ENCODE data around the gene CPB1.

The CPB1 gene

DNA sequence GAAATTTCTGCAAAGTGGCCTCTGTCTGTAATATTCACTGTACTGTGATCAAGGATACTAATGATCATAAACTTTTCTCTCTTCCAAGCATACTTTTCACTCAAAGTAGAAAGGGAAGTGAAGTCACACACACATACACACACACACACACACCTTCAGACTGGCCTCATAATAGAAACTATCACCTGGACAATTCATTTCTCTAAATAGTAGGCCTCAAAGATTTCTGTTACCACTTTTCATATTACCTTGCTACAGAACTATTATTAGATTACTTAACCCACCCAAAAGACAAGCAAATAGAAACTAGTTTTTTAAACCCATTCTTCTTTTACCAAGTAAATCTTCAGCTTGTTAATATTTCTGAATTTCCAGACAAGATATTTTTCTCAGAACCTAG is 12.2 kb downstream of the CPB1 start:
- no peaks in the 10 kb centered on the region for H3K36me3 ChIP-seq (ENCODE audit: insufficient read depth, low read length)
- no peak overlapping the region for H3K27ac ChIP-seq (ENCODE audit: low read depth, low read length)
- no peaks in the 10 kb centered on the region for H3K9me3 ChIP-seq (ENCODE audit: low read length)
- no peaks in the 10 kb centered on the region for H3K4me1 ChIP-seq (ENCODE audit: insufficient read depth, low read length)
- no peak overlapping the region for H3K4me3 ChIP-seq (ENCODE audit: low read depth in 1 of 2, low read length in 2 of 2)
- no peaks in the 10 kb centered on the region for H3K27me3 ChIP-seq (ENCODE audit: control insufficient read depth in 1 of 2, insufficient read depth in 2 of 2, low read length in 2 of 2)
- no peak overlapping the region for H3K9ac ChIP-seq (ENCODE audit: low read length)

DNA sequence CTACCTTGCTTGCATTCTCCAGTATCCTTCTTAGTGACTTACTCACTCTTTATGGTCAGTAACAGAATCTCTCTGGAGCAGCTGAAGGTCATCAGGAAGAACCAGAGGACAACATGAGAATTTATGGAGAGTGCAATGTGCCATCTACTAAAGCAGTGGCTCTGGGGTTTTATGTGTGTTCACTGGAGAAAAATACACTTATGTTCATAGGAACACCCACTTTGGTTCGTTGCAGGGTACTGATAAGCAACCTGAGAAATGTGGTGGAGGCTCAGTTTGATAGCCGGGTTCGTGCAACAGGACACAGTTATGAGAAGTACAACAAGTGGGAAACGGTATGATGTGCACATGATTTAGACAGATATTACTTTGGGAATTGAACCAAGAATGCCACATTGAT is 12.8 kb downstream of the CPB1 start:
- H3K9ac ChIP-seq (ENCODE audit: low read length): no peak overlapping the region
- H3K4me1 ChIP-seq (ENCODE audit: insufficient read depth, low read length): no peaks in the 10 kb centered on the region
- H3K4me3 ChIP-seq (ENCODE audit: low read depth in 1 of 2, low read length in 2 of 2): no peak overlapping the region
- no peak overlapping the region for H3K27ac ChIP-seq (ENCODE audit: low read depth, low read length)
- no peaks in the 10 kb centered on the region for H3K27me3 ChIP-seq (ENCODE audit: control insufficient read depth in 1 of 2, insufficient read depth in 2 of 2, low read length in 2 of 2)
- H3K9me3 ChIP-seq (ENCODE audit: low read length): no peaks in the 10 kb centered on the region
- H3K36me3 ChIP-seq (ENCODE audit: insufficient read depth, low read length): no peaks in the 10 kb centered on the region

DNA sequence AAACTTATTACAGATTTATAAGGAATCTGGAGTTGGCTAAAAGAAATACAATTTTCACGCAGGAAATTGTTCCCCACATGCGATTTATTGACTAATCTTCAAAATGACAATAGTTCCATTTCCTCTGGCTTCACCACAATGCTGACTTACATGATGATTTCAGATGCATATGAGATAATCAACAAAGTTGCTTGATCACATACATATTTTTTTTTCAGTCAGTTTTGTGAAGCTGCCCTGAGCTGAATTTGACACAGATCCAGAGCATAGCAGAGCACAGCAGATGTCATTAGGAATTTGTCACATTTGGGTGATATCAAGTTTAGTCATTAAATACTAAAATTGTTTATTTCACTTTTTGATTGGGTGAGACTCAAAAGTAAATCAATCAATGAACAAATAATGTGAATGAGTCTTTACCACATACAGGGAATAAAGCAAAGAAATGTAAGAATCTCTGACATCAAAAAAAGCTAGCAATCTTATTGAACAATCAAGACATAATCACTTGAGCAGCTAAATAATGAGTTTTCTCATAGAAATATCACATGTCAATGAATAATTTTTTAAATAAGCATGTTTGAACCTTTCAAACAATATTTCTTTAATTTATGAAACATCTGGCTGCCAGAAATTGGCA is 18.3 kb downstream of the CPB1 start:
- H3K27ac ChIP-seq (ENCODE audit: low read depth, low read length): no peak overlapping the region
- no peaks in the 10 kb centered on the region for H3K9me3 ChIP-seq (ENCODE audit: low read length)
- no peak overlapping the region for H3K9ac ChIP-seq (ENCODE audit: low read length)
- H3K36me3 ChIP-seq (ENCODE audit: insufficient read depth, low read length): no peaks in the 10 kb centered on the region
- no peak overlapping the region for H3K4me3 ChIP-seq (ENCODE audit: low read depth in 1 of 2, low read length in 2 of 2)
- no peaks in the 10 kb centered on the region for H3K4me1 ChIP-seq (ENCODE audit: insufficient read depth, low read length)
- H3K27me3 ChIP-seq (ENCODE audit: control insufficient read depth in 1 of 2, insufficient read depth in 2 of 2, low read length in 2 of 2): no peaks in the 10 kb centered on the region

- H3K9ac ChIP-seq (ENCODE audit: low read length): no peak overlapping the region
- no peaks in the 10 kb centered on the region for H3K9me3 ChIP-seq (ENCODE audit: low read length)
- no peaks in the 10 kb centered on the region for H3K36me3 ChIP-seq (ENCODE audit: insufficient read depth, low read length)
- no peak overlapping the region for H3K4me3 ChIP-seq (ENCODE audit: low read depth in 1 of 2, low read length in 2 of 2)
- no peaks in the 10 kb centered on the region for H3K27me3 ChIP-seq (ENCODE audit: control insufficient read depth in 1 of 2, insufficient read depth in 2 of 2, low read length in 2 of 2)
- no peak overlapping the region for H3K27ac ChIP-seq (ENCODE audit: low read depth, low read length)
- H3K4me1 ChIP-seq (ENCODE audit: insufficient read depth, low read length): no peaks in the 10 kb centered on the region
These were observed 19.7 kb downstream of the CPB1 start for GRCh38 chr3:148847351-148847750.

- Histone ChIP-seq H3K4me1 (ENCODE audit: insufficient read depth, low read length) (no peaks in the 10 kb centered on the region), H3K27me3 (ENCODE audit: control insufficient read depth in 1 of 2, insufficient read depth in 2 of 2, low read length in 2 of 2) (no peaks in the 10 kb centered on the region), H3K9ac (ENCODE audit: low read length) (no peak overlapping the region), H3K36me3 (ENCODE audit: insufficient read depth, low read length) (no peaks in the 10 kb centered on the region), H3K9me3 (ENCODE audit: low read length) (no peaks in the 10 kb centered on the region), H3K27ac (ENCODE audit: low read depth, low read length) (no peak overlapping the region), H3K4me3 (ENCODE audit: low read depth in 1 of 2, low read length in 2 of 2) (no peak overlapping the region)
These were observed 20.8 kb downstream of the CPB1 start for GRCh38 chr3:148848410-148848809.

GRCh38 chr3:148852271-148852992 is 24.8 kb downstream of the CPB1 start:
- Histone ChIP-seq H3K4me1 (ENCODE audit: insufficient read depth, low read length) (no peaks in the 10 kb centered on the region), H3K36me3 (ENCODE audit: insufficient read depth, low read length) (no peaks in the 10 kb centered on the region), H3K4me3 (ENCODE audit: low read depth in 1 of 2, low read length in 2 of 2) (no peak overlapping the region), H3K27ac (ENCODE audit: low read depth, low read length) (no peak overlapping the region), H3K9ac (ENCODE audit: low read length) (no peak overlapping the region), H3K9me3 (ENCODE audit: low read length) (no peaks in the 10 kb centered on the region), H3K27me3 (ENCODE audit: control insufficient read depth in 1 of 2, insufficient read depth in 2 of 2, low read length in 2 of 2) (no peaks in the 10 kb centered on the region)

DNA sequence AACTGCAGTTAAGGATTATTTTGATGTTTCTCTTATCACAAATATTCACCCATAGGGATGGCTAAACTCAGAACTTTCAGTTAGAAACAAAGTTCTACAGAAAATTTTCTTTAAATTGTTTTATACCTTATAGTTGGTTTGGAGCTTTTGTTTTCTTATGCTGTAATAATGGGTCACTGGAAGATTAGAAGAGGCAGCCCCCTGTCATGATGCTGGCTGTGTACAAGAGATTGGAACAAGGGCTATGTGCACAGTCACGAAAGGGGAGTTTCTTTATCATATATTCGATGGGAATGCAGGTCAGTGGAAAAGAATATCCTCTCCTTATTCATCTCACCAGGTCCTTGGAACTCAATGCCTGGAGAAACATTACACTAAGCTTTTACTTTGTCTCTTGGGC is 25.5 kb downstream of the CPB1 start:
- no peaks in the 10 kb centered on the region for H3K36me3 ChIP-seq (ENCODE audit: insufficient read depth, low read length)
- H3K4me3 ChIP-seq (ENCODE audit: low read depth in 1 of 2, low read length in 2 of 2): no peak overlapping the region
- no peaks in the 10 kb centered on the region for H3K27me3 ChIP-seq (ENCODE audit: control insufficient read depth in 1 of 2, insufficient read depth in 2 of 2, low read length in 2 of 2)
- H3K9me3 ChIP-seq (ENCODE audit: low read length): no peaks in the 10 kb centered on the region
- no peaks in the 10 kb centered on the region for H3K4me1 ChIP-seq (ENCODE audit: insufficient read depth, low read length)
- no peak overlapping the region for H3K9ac ChIP-seq (ENCODE audit: low read length)
- H3K27ac ChIP-seq (ENCODE audit: low read depth, low read length): no peak overlapping the region

DNA sequence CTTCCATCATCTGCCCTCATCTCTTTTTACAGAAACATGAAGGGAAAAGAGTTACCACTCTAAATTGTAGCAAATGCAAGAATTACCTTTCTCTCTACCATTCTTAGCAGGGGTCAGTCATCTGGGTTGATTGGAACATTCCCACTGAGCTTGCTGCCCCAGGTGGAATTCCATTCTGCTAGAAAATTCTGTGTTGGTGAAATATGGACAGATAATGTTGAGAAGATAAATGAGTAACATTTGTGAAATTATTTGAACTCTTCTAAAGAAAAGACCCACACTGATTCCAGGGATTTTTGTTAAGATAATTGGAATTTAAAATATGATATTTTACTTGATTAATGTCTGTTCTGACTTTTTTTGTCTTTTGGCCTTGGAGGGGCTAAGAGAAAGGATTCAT is 26.4 kb downstream of the CPB1 start:
- Histone ChIP-seq H3K9me3 (ENCODE audit: low read length) (no peaks in the 10 kb centered on the region), H3K9ac (ENCODE audit: low read length) (no peak overlapping the region), H3K4me3 (ENCODE audit: low read depth in 1 of 2, low read length in 2 of 2) (no peak overlapping the region), H3K4me1 (ENCODE audit: insufficient read depth, low read length) (no peaks in the 10 kb centered on the region), H3K27me3 (ENCODE audit: control insufficient read depth in 1 of 2, insufficient read depth in 2 of 2, low read length in 2 of 2) (no peaks in the 10 kb centered on the region), H3K27ac (ENCODE audit: low read depth, low read length) (no peak overlapping the region), H3K36me3 (ENCODE audit: insufficient read depth, low read length) (no peaks in the 10 kb centered on the region)

GRCh38 chr3:148856384-148856783 is 28.8 kb downstream of the CPB1 start:
- Histone ChIP-seq H3K36me3 (ENCODE audit: insufficient read depth, low read length) (no peaks in the 10 kb centered on the region), H3K4me1 (ENCODE audit: insufficient read depth, low read length) (no peaks in the 10 kb centered on the region), H3K27ac (ENCODE audit: low read depth, low read length) (no peak overlapping the region), H3K4me3 (ENCODE audit: low read depth in 1 of 2, low read length in 2 of 2) (no peak overlapping the region), H3K9me3 (ENCODE audit: low read length) (no peaks in the 10 kb centered on the region), H3K27me3 (ENCODE audit: control insufficient read depth in 1 of 2, insufficient read depth in 2 of 2, low read length in 2 of 2) (no peaks in the 10 kb centered on the region), H3K9ac (ENCODE audit: low read length) (no peak overlapping the region)

DNA sequence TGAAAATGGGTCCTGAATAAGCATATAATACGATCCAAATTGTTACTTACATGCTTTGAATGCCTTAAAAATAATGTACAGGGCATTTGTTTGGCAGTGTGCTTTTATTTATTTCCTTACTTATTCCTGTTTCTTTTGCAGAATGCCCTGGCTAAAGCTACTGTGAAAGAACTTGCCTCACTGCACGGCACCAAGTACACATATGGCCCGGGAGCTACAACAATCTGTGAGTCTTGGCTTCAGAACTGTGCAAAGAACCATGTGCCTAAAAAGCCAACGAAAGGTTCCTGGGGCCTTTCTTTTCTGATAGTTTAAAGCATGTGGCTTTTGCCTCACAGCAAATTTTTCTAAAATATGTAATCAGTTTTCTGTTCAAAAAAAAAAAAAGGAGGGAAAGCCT is 29.7 kb downstream of the CPB1 start:
- H3K4me1 ChIP-seq (ENCODE audit: insufficient read depth, low read length): no peaks in the 10 kb centered on the region
- H3K9ac ChIP-seq (ENCODE audit: low read length): no peak overlapping the region
- no peaks in the 10 kb centered on the region for H3K9me3 ChIP-seq (ENCODE audit: low read length)
- no peaks in the 10 kb centered on the region for H3K27me3 ChIP-seq (ENCODE audit: control insufficient read depth in 1 of 2, insufficient read depth in 2 of 2, low read length in 2 of 2)
- H3K27ac ChIP-seq (ENCODE audit: low read depth, low read length): no peak overlapping the region
- H3K36me3 ChIP-seq (ENCODE audit: insufficient read depth, low read length): no peaks in the 10 kb centered on the region
- H3K4me3 ChIP-seq (ENCODE audit: low read depth in 1 of 2, low read length in 2 of 2): no peak overlapping the region

- Histone ChIP-seq H3K9ac (ENCODE audit: low read length) (no peak overlapping the region), H3K9me3 (ENCODE audit: low read length) (no peaks in the 10 kb centered on the region), H3K36me3 (ENCODE audit: insufficient read depth, low read length) (no peaks in the 10 kb centered on the region), H3K4me3 (ENCODE audit: low read depth in 1 of 2, low read length in 2 of 2) (no peak overlapping the region), H3K4me1 (ENCODE audit: insufficient read depth, low read length) (no peaks in the 10 kb centered on the region), H3K27me3 (ENCODE audit: control insufficient read depth in 1 of 2, insufficient read depth in 2 of 2, low read length in 2 of 2) (no peaks in the 10 kb centered on the region), H3K27ac (ENCODE audit: low read depth, low read length) (no peak overlapping the region)
These were observed 33.8 kb downstream of the CPB1 start for GRCh38 chr3:148861277-148861869.

DNA sequence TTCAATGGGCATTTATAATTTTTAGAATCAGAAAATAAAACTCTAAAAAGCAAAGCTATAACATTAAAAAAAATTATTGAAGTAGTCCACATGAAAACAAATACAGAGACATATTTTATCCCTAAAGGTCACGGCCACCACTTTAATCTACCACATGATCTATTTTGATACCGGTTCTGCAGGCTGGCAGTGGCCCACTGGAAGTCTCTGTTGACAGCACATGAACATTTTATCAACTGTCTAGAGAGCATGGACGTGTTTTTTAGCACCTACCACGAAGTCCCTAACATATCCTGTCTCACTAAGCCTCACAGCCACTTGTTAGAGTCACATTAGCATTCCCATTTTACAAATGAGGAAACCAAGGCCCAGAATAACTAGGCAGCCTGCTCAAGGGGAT is 35.7 kb downstream of the CPB1 start:
- Histone ChIP-seq H3K9me3 (ENCODE audit: low read length) (no peaks in the 10 kb centered on the region), H3K27ac (ENCODE audit: low read depth, low read length) (no peak overlapping the region), H3K27me3 (ENCODE audit: control insufficient read depth in 1 of 2, insufficient read depth in 2 of 2, low read length in 2 of 2) (no peaks in the 10 kb centered on the region)

More for the DNA sequence above, 35.7 kb downstream of the CPB1 start:
- Histone ChIP-seq H3K9ac (ENCODE audit: low read length) (no peak overlapping the region), H3K36me3 (ENCODE audit: insufficient read depth, low read length) (no peaks in the 10 kb centered on the region), H3K4me1 (ENCODE audit: insufficient read depth, low read length) (no peaks in the 10 kb centered on the region), H3K4me3 (ENCODE audit: low read depth in 1 of 2, low read length in 2 of 2) (no peak overlapping the region)
